Measurements from ENCODE around the gene FAT1.

DNA sequence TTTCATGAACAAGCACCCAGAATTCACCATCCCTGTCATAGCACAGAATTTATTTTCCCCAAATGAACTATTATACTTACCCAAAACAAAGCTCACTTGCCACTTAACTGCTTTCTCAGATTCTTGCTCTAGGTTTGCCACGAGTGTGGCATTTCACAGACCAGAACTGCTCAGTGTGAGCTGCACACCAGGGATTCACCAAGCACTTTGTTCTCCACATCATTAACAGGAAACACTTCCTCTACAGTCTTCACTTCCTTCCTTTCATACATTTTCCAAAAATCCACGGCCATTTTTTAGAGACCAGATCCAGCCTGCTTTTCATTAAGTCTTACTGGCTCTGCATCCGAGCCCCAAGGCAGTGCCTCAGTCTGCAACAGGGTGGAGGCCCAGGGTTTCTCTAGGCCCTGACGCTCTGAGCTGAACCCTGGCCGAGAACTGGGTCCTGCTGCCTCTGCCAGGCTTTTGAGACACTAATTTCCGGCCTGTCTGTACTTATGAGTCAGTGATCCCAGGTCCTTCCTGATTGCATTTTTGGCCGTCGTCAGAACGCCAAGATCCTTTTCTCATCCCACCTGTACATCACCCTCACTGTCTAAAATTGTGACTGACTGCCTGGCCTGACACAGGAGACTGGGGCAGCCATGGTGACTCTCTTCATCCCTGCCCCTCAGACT is 100.7 kb downstream of the FAT1 start:
- TF ChIP-seq POLR2A (IDR thresholded peaks at IDR 0.05; ENCODE audit: low read length) (no peak), GATA1 (IDR thresholded peaks at IDR 0.05; ENCODE audit: low read depth, low read length) (no peak)

Measured in erythroblast (primary cell).